GM23338 (cell line): ENCODE results near the gene ZNF212. TPM values are rescaled to one million over a fixed set of nuclear protein-coding genes. Genes with fewer than 3 reads are reported as not detected.

ENCODE experiments used
- ATAC-seq: fragments of 200-7000 bp; cut with Tn5 transposase; 3 replicates; pipeline ENCODE4 v1.9.1; 2020
- DNase-seq: peaks from one replicate; pipeline ENCODE4 v3.0.0-alpha.2; 2015; ENCODE audit warnings: low spot score
- H2AFZ ChIP-seq: fragments of 200-600 bp; sonication (generic); 2 replicates; pipeline ENCODE4 v1.8.0; 2016; ENCODE audit warnings: antibody characterized with exemption, mild to moderate bottlenecking, moderate library complexity
- H3F3A ChIP-seq: fragments of 200-600 bp; sonication (generic); replicated peaks from 2 replicates; pipeline ENCODE4 v1.8.0; 2017; ENCODE audit warnings: antibody characterized with exemption, mixed run types, low read depth
- H3K27ac ChIP-seq: fragments of 200-600 bp; sonication (generic); 2 replicates; pipeline ENCODE4 v1.6.1; 2016; ENCODE audit warnings: low read depth
- H3K27me3 ChIP-seq: fragments of 200-600 bp; sonication (generic); 2 replicates; pipeline ENCODE4 v1.8.0; 2016; ENCODE audit warnings: mild to moderate bottlenecking, mixed run types, moderate library complexity; ENCODE audit not compliant: insufficient read depth
- H3K36me3 ChIP-seq: fragments of 200-600 bp; sonication (generic); 2 replicates; pipeline ENCODE4 v1.8.0; 2016; ENCODE audit warnings: mild to moderate bottlenecking; ENCODE audit not compliant: insufficient read depth
- H3K4me1 ChIP-seq: fragments of 200-600 bp; sonication (generic); 2 replicates; pipeline ENCODE4 v1.8.0; 2016; ENCODE audit warnings: mild to moderate bottlenecking, moderate library complexity; ENCODE audit not compliant: insufficient read depth
- H3K4me2 ChIP-seq: fragments of 200-600 bp; sonication (generic); 2 replicates; pipeline ENCODE4 v1.7.1; 2017; ENCODE audit warnings: mixed run types
- H3K4me3 ChIP-seq: fragments of 200-600 bp; sonication (generic); 2 replicates; pipeline ENCODE4 v1.6.1; 2016; ENCODE audit warnings: mixed run types
- H3K79me2 ChIP-seq: fragments of 200-600 bp; sonication (generic); replicated peaks from 2 replicates; pipeline ENCODE4 v1.8.0; 2017; ENCODE audit warnings: mild to moderate bottlenecking; ENCODE audit not compliant: insufficient read depth
- H3K9me2 ChIP-seq: fragments of 200-600 bp; sonication (generic); 2 replicates; pipeline ENCODE4 v1.8.0; 2017; ENCODE audit not compliant: insufficient read depth
- H4K20me1 ChIP-seq: fragments of 200-600 bp; sonication (generic); replicated peaks from 2 replicates; pipeline ENCODE4 v1.8.0; 2017; ENCODE audit warnings: mild to moderate bottlenecking; ENCODE audit not compliant: insufficient read depth
- H3K27ac Mint-ChIP-seq: 2 replicates; pipeline ENCODE4 v1.8.0; 2020; ENCODE audit warnings: inconsistent platforms, mild to moderate bottlenecking, moderate library complexity, mixed read lengths
- H3K27me3 Mint-ChIP-seq: 3 replicates; pipeline ENCODE4 v1.8.0; 2022; ENCODE audit warnings: low read depth, mild to moderate bottlenecking, moderate library complexity, mixed read lengths, inconsistent platforms; ENCODE audit not compliant: insufficient read depth, poor library complexity
- H3K36me3 Mint-ChIP-seq: 3 replicates; pipeline ENCODE4 v1.8.0; 2021; ENCODE audit warnings: low read depth, mild to moderate bottlenecking, inconsistent platforms, moderate library complexity, mixed read lengths
- H3K4me1 Mint-ChIP-seq: 3 replicates; pipeline ENCODE4 v1.8.0; 2020; ENCODE audit warnings: mild to moderate bottlenecking, inconsistent platforms, mixed read lengths
- H3K4me3 Mint-ChIP-seq: 3 replicates; pipeline ENCODE4 v1.8.0; 2021; ENCODE audit warnings: moderate library complexity, mild to moderate bottlenecking, inconsistent platforms, mixed read lengths
- H3K9me3 Mint-ChIP-seq: 3 replicates; pipeline ENCODE4 v1.8.0; 2020; ENCODE audit warnings: moderate library complexity, mild to moderate bottlenecking, inconsistent platforms, mixed read lengths
- CREB1 ChIP-seq: fragments of 250-450 bp; sonication (Bioruptor Pico); IDR thresholded peaks from 2 replicates; pipeline ENCODE4 v1.5.0; 2020; ENCODE audit warnings: low read depth, mild to moderate bottlenecking, moderate library complexity
- CTCF ChIP-seq, 2 experiments: fragments of 200-600 bp in 1 of 2; sonication (generic) in 1 of 2; conservative IDR thresholded peaks; 2 replicates each; pipeline versions ENCODE4 v1.5.1 to v1.6.1; 2016 to 2017; ENCODE audit warnings: antibody characterized with exemption in 2 of 2, low read depth in 2 of 2, mild to moderate bottlenecking in 2 of 2, moderate library complexity in 1 of 2
- ETS1 ChIP-seq: IDR thresholded peaks from 2 replicates; pipeline ENCODE4 v1.6.1; 2016; ENCODE audit warnings: antibody characterized with exemption
- EZH2 ChIP-seq: fragments of 200-600 bp; sonication (generic); IDR thresholded peaks from one replicate; pipeline ENCODE4 v1.8.0; 2017; ENCODE audit warnings: antibody characterized with exemption, mild to moderate bottlenecking, low read depth; ENCODE audit not compliant: unreplicated experiment
- EZH2phosphoT487 ChIP-seq: fragments of 200-600 bp; sonication (generic); IDR thresholded peaks from one replicate; pipeline ENCODE4 v1.8.1; 2018; ENCODE audit warnings: antibody characterized with exemption; ENCODE audit not compliant: unreplicated experiment
- NANOG ChIP-seq: IDR thresholded peaks from 2 replicates; pipeline ENCODE4 v1.6.1; 2016; ENCODE audit warnings: antibody characterized with exemption, borderline replicate concordance
- POLR2AphosphoS5 ChIP-seq: IDR thresholded peaks from 2 replicates; pipeline ENCODE4 v1.6.1; 2016; ENCODE audit warnings: antibody characterized with exemption, low read depth
- REST ChIP-seq: IDR thresholded peaks from one replicate; pipeline ENCODE4 v1.6.1; 2018; ENCODE audit warnings: antibody characterized with exemption; ENCODE audit not compliant: unreplicated experiment
- STAT1 ChIP-seq: IDR thresholded peaks from one replicate; pipeline ENCODE4 v1.6.1; 2016; ENCODE audit warnings: antibody characterized with exemption; ENCODE audit not compliant: unreplicated experiment
- ZNF114 ChIP-seq: fragments of 250-450 bp; sonication (Bioruptor Pico); IDR thresholded peaks from 2 replicates; pipeline ENCODE4 v1.5.0; 2020; ENCODE audit warnings: mild to moderate bottlenecking, moderate library complexity
- ZNF331 ChIP-seq: fragments of 250-450 bp; sonication (Bioruptor Pico); IDR thresholded peaks from 2 replicates; pipeline ENCODE4 v1.5.0; 2020; ENCODE audit warnings: low read depth, mild to moderate bottlenecking, moderate library complexity
- ZNF462 ChIP-seq: fragments of 250-450 bp; sonication (Bioruptor Pico); IDR thresholded peaks from 2 replicates; pipeline ENCODE4 v1.5.0; 2020; ENCODE audit warnings: mild to moderate bottlenecking, moderate library complexity
- polyA plus RNA-seq: library from polyadenylated mRNA; unstranded; fragments of >200 nt; fragmentation: Nextera tagmentation; extraction: Ambion mirVana; gene quantifications from 2 replicates; pipeline ENCODE4 v1.2.1, GENCODE V29; 2016
- total RNA-seq: library from RNA; depleted of rRNA; stranded (reverse); fragments of >200 nt; shearing (Covaris generic); gene quantifications from 2 replicates; pipeline ENCODE4 v1.2.3, GENCODE V29; 2014

The ZNF212 gene
- total and polyA plus RNA-seq, 2 experiments from 2014 or later, result 10.8 to 18.9 TPM

GRCh38 chr7:149237502-149237901, 1.9 kb upstream of the ZNF212 start:
- H3K27ac ChIP-seq, result no peak overlapping the region
- H2AFZ ChIP-seq, result no peak overlapping the region
- peaks cover 11% of the 10 kb centered on the region for H3K36me3 Mint-ChIP-seq
- H3K4me1 Mint-ChIP-seq, result peaks cover 9% of the 10 kb centered on the region
- H3K27me3 ChIP-seq, result peaks cover 4% of the 10 kb centered on the region; the same call in 1 of the 2 replicates
- no peak overlapping the region for H3K4me2 ChIP-seq
- no peak overlapping the region for H3K4me3 ChIP-seq
- no peak for DNase-seq
- H3K79me2 ChIP-seq, result peaks cover 27% of the 10 kb centered on the region
- no peaks in the 10 kb centered on the region for H3K9me2 ChIP-seq
- H3F3A ChIP-seq, result peaks cover 3% of the 10 kb centered on the region; the same call in 1 of the 2 replicates
- no peaks in the 10 kb centered on the region for H3K36me3 ChIP-seq
- H3K4me3 Mint-ChIP-seq, result no peak overlapping the region
- ATAC-seq, result no peak
- H3K27me3 Mint-ChIP-seq, result peaks cover 3% of the 10 kb centered on the region
- H3K9me3 Mint-ChIP-seq, result peaks cover 2% of the 10 kb centered on the region; the same call in 2 of the 3 replicates
- H3K4me1 ChIP-seq, result 0 out of 2 replicates have a peak, but pooled peaks cover 7% of the 10 kb centered on the region
- H4K20me1 ChIP-seq, result peaks cover 6% of the 10 kb centered on the region; the same call in 1 of the 2 replicates
- TF ChIP-seq EZH2phosphoT487 (no peak), ZNF462 (CRISPR knock-in tag) (no peak), ETS1 (no peak), REST (no peak), STAT1 (no peak), EZH2 (no peak), ZNF114 (CRISPR knock-in tag) (no peak), POLR2AphosphoS5 (no peak), CTCF (conservative IDR thresholded peaks at IDR 0.05; ENCODE audit: low read depth in 2 of 2) (no peak), ZNF331 (CRISPR knock-in tag) (no peak), NANOG (no peak), CREB1 (CRISPR knock-in tag) (no peak)
- no peak overlapping the region for H3K27ac Mint-ChIP-seq
